Stimulated activated CD8-positive, alpha-beta memory T cell treated with anti-CD3 and anti-CD28 coated beads, Interleukin-12 subunit alpha, Interleukin-12 subunit beta, amount 100 ng/mL, for 24 hours (primary cell): ENCODE results near the gene SKI.

Experiments used
- DNase-seq: peaks from one replicate; pipeline ENCODE4 v3.0.0-alpha.2; 2020; ENCODE audit errors: extremely low read depth

Gene SKI

DNA sequence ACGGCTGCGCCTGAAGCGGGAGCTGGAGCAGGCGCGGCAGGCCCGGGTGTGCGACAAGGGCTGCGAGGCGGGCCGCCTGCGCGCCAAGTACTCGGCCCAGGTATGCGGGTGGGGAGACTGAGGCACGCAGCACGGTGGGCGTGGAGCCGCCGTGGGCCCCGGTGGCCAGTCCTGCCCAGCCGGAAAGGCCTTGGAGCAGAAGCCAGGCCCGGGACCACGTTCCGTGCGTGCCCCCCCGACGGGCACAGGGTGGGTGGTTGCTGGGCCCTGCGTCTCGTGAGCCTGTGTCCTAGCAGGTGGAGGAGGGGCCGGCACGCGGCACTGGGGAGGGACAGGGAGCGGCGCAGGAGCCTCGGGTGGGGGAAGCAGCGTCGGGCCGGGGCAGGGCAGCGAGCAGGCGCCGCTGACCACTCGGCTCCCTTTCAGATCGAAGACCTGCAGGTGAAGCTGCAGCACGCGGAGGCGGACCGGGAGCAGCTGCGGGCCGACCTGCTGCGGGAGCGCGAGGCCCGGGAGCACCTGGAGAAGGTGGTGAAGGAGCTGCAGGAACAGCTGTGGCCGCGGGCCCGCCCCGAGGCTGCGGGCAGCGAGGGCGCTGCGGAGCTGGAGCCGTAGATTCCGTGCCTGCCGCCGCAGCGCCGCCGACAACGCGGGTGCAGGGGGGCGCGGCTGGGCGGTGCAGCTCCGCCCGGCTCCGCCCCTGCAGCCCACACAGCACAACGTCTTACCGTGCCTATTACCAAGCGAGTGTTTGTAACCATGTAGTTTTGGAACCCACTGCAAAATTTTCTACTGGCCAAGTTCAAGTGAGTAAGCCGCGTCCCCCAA lies 78.2 kb downstream of the SKI start:
- no peak for DNase-seq

DNA sequence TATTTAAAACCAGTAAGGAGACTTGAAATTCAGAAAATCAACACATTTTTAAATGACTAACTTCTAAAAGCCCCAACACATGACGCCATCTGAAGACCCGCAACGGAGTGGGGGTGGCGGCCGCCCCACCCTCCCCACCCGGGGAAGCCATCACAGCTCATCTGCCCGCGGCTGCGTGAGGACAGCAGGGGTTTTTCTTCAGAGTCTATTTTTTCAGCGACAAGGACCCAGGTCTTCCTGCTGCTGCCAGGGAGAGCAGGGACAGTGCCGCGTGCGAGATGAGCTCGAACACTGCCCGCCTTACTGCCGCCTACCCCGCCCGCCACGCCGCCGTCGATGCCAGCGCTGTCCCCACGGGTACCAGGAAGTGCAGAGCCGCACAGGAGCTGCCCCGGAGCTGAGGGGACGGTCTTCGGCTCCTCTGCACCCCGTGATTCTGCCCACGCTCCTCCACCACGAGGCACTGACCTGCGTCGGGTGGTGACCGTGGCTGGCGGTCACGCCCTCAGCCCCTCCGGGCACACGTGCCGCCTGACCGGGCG lies 79.0 kb downstream of the SKI start:
- DNase-seq, result no peak

DNA sequence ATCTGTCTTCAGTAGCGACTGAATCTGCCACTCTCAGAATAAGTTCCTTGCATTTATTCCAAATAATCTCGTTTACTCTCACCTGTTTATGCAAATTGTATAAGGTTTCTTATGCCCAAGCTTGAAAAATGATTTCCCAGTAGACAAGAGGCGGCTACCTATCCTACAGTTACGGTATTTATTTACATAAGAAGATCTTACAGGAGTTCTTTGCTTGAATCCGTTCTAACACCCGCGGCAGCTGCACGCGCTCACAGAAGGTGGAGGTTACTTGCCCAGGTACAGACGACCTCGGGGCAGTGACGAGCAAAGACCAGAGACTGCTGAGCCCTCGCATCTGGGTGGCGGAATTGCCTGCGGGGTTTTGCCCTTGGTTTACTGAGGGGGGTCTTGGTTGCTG lies 79.9 kb downstream of the SKI start:
- DNase-seq, result no peak

DNA sequence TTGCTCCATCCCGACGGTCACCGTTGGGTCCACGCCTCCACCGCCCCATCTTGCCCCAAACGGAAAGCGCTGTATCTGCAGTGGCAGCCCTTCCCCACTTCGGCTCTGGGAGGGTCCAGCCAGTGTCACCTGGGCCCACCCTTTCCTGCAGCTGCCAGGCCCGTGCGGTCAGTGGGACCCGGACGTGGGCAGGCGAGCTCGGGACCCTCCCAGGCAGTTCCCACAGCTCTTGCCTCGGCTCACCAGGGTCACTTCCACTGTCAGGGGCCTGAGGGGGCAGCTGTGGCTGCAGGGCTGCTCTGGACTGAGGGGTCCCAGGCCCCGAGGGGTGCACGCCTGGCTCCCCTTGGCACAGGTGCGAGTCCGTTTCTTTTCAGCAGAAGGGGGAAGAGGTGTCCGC lies 80.7 kb downstream of the SKI start:
- DNase-seq, result no peak

DNA sequence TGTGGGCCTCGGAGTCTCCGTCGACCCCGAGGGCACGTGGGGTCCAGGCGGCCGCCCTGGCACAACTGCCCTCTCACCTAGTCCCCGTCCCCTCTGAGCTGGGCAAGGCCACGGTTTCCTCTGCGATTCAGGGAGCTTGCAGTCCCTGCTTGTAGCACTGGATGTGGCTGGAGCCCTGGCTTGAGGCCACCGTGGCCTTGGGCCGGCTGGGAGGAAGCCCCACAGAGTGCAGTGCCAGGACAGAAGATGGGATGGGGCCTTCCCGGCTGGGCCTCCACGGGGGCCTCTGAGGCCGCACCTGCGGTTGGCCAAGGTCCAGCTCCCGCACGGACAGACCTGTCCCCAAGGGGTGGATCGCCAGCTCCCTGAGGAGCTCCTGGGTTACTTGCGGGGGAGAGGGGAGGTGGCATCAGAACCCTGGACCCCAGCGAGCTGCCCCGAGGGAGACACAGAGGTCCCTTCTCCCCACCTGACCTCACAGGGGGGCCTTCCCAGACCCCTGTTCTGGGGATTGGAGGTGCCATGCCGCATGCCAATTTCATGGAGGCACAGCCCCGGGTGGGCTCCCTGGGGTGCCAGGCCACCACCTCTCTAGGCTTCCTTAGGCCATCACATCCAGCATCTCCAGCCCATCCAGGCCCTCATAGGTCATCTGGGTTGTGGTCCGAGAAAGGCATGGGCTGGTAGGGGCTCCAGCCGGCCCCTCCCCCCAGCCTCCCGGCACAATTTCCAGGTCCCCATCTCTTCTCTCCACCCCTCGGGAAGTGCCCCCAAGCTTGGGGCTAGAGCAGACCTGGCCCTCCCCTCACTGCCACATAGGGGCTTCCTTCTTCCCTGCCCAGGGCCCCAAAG lies 82.4 kb downstream of the SKI start:
- no peak for DNase-seq

DNA sequence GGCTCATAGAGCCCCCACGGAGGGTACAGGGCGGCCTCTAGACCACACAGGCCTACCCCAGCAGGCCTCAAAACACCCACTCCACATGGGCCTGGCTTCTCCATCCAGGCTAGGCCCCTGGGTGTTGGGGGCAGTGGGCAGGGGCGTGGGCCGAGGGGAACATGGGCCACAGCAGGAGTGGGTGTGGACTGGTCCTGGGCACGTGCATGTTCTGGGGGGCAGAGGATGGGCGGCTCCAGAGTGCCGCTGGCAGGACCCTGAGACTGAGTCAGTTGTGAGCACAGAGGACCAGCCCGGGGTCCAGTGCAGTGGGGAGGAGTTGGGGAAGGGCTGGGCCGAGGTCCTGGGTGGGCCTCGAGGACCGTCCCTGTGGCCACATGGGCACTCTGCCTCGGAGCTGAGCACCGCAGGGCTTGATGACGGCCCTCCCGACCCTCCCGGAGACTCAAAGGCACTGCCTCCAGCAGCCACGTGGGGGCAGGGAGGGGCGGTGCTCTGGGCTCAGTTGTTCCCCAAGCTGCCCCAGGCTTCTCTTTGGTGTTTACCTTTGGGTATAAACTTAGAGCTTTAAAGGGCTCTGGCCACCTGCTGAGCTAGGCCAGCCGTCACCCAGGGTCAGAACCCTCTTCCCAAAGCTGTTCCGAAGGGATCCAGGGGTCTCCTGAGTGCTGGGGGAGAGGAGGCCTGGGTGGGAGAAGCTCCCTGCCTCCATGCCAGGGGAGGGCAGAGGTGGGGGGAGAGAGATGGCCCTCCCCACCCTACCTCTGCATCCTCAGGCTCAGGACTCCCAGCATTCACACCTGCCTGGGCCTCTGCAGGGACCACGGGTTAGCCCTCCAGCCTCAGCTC lies 83.3 kb downstream of the SKI start:
- no peak for DNase-seq

DNA sequence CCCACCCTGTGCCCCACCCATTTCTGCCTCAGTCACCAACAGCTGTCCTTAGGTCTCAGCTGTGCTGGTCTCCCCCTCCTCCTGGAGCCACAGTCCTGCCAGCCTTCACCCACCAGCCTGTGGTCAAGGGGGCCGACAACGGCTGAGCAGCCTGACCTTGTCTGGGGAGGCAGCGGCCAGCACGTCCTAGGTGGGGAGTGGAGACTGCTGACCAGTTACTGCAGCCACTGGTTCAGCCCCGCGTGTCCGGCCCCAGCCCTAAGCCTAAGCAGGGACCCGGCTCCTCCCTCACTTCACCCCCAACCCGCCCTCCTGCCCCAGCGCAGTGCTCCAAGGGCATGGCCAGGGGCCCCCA lies 84.0 kb downstream of the SKI start:
- DNase-seq, result no peak

DNA sequence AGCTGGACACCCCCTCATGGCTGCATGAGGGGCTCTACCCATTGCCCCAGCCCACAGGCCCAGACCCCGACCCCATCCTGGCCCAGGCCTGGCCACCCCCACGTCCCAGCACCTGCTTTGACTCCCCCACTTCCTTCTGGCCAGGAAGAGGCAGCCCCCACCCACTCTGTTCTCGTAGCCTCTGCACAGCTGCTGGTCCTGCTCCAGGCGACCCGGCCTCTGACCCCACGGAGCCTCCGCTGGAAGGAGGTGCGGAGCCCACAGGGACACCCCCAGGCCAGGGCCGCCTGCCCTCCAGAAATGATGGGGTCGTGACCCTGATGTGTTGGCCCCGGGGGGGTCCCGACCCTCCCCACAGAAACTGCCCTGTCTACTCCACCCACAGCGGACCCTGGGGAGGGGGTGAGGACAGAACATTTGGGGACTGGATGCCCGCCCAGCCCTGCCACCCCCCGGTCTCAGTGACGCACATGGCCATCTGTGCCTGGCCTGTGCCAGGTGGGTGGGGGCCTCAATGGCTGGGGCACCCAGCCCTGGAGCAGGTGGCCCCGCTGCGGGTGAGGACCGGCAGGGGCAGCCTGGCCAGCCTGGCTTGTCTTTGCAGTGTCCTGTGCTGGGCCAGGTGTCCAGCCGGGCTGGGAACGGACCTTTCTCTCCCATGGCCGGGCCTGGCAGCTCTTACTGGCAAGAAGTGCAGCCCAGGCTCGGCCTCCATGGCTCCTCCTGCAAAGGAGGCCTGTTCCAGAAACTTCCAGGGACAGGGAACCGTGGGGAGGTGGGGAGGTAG lies 84.6 kb downstream of the SKI start:
- DNase-seq, result no peak

DNA sequence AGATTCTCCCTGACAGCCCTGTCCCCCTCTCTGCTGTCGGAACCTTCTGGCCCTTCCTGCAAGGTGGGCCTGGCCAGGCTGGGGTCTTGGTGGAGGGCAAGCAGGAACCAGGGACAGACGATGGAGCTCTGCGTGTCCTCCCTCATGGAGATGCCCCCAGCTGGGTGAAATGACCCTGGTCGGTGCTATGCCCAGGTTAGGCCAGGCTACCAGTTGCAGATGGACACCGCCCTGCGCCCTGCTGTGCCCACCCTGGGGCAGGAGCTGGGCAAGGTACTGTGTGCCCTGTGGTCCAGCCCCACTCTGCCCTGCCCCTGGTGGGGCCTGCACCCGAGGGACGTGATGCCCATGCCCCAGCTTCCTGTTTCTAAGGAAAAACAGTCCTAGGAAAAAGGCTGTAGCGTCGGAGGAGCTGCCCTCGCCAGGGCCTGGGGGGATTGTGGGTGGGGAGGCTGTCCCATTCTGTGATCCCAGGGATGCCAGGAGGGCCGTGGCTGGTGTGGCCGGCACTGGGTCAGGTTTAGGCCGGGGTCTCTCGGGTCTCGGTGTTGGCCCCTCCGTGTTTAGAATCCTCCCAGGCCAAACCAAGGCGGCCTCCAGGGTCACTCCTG lies 85.6 kb downstream of the SKI start:
- DNase-seq, result no peak

DNA sequence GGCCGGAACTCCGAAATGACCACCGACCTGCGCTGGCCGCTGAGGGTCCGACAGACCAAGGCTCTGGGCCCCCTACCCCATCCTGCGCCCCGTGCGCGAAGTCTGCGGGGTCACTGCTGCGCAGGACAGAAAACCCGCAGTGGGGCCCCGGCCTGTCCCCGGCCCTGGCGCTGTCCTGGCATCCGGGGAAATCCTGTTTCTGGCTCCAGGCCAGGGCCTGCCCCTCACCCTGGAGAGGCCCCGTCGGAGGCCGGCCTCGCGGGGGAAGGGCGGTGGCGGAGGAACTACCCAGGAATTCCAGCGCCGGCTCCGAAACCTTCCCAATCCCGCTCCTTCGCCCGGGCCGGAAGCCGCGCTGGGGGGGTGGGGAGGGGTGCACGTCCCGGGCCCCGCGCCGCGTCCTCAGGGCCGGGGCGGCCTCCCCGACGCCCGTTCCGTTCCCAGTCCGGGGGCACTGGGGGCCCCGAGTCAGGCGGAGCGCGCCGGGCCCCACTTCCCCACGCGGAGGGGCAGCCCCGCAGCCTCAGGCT lies 86.2 kb downstream of the SKI start:
- DNase-seq, result no peak

DNA sequence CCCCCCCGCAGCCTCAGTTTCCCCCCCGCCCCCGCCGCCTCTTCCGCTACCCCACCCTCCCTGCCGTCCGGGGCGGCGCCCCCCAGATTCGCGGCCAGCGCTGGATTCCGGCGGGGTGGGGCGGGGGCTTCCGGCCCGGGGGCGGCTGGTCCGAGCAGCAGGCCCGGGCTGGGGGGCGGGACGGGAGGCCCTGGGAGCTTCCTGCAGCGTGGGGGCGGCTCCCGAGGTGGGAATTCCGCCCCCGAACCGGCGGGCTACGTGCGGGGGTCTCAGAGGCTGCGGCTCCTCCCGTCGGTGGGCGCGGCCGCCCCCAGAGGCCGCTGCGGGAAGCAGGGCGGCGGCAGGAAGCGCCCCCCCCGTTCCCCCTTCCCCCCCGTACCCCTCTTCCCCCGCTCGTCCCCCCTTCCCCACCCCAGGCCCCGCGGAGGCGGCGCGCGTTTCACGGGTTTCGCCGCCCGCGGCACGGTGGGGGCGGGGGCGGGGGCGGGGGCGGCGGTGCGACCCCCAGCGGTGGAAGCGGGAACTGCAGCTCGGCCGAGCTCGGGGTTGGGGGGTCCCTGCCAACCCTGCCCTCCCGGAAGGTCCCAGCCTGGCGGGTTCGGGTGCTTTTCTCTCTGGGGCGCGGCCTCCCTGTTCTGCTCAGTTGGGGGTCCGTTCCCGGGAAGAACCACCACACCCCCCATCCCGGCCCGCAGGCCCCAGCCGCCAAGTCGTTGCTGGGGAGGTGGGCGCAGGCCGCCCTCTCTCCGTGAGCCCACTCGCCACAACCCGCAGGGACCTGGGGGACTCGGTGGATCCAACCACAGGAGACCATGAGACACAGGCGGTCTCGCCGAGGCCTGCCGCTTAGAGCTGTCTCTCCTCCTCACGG lies 86.9 kb downstream of the SKI start:
- DNase-seq, result no peak

DNA sequence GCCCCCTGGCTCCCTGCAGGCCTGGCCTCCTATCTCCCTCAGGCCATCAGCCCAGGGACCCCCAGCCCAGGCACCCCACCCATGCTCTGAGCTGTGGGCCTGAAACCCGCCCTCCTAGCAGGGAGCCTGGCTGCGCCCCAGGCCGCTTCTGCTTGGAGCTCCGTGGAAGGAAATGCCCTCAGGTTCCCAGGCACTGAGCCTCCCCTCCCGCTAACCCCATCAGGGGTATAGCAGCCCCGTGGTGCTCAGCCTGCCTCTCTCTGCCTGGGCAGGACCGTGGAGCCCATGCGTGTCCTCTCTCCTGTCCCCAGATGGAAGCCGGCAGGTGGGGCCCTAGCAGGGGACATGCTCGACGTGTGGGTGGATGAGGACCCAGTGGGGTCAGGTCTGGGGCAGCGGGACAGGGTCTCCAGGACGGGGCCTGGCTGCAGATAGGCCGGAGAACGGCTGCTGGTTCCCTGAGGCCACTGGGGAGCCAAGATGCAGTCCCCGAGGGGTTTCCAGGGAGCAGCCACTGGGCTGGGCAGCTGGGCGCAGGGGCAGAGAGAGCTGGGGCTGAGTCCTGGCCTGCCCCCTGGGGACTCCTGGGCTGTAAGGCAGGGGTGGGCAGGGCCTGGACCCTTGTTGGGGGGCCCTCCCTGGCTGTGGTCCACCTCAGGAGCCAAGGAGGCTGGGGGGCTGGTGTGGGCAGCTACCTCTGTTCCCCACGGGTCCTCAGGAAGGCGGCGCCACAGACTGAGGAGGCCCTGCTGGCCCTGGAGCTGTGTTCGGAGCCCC lies 87.7 kb downstream of the SKI start:
- DNase-seq, result no peak

DNA sequence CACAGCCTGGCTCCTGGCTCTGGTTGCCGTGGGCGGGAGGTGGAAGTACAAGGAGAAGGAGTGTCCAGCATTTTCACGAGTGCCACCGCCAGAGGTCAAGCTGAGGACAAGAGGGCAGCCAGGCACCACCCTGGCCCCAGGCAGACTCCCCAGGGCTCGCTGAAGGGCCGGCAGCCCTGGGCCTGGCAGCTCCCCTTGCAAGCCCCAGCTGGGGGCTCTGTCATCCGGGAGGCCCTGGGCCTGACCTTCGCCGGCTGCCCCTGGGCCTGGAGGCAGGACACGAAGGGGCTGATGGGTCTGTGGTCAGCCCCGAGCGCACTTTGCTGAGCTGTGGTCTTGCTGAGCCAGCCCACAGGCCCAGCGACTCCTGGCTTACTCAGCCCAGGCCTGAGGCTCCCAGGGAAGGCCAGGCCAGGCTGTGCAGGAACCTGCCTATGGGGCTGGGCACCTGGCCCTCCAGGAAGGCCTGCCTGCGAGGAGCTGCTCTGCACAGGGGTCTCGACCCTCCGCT lies 88.4 kb downstream of the SKI start:
- no peak for DNase-seq

DNA sequence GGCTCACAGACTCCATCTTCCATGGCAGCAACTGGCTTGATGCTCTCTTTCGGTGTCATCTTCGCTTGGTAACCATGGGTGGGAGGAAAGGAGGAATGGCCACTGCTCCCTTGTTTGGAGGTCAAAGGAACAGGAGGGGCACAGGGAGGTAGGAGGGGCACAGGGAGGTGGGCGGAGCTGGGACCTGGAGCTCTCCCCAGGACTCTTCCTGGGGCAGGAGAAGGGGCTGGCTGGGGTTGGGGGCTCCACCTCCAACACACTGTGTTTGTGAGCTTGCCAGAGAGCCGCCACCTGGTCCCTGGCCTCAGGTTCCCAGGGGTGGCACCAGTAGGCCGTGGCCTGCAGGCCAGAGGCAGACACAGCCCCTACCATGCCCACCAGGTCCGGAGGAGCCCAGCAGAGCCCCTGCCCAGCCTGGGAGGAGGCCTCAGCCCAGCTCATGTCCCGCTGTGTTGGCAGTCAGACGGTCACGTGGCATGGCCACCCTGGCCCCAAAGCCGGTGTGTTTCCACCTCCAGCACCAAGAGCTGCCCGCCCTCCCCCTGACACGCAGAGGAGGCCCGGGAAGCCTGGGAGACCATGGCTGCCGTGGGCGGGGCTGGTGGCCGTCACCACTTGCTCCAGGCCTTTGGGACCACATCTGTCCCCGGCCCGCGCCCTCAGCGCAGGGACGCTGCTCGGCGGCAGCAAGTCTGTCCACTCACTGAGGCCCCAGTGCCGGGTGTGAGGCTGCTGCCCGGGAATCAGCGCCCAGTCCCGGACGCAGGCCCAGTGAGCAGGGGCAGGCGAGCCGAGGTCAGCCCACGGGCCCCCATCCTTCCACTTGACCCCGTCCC lies 89.3 kb downstream of the SKI start:
- DNase-seq, result no peak

DNA sequence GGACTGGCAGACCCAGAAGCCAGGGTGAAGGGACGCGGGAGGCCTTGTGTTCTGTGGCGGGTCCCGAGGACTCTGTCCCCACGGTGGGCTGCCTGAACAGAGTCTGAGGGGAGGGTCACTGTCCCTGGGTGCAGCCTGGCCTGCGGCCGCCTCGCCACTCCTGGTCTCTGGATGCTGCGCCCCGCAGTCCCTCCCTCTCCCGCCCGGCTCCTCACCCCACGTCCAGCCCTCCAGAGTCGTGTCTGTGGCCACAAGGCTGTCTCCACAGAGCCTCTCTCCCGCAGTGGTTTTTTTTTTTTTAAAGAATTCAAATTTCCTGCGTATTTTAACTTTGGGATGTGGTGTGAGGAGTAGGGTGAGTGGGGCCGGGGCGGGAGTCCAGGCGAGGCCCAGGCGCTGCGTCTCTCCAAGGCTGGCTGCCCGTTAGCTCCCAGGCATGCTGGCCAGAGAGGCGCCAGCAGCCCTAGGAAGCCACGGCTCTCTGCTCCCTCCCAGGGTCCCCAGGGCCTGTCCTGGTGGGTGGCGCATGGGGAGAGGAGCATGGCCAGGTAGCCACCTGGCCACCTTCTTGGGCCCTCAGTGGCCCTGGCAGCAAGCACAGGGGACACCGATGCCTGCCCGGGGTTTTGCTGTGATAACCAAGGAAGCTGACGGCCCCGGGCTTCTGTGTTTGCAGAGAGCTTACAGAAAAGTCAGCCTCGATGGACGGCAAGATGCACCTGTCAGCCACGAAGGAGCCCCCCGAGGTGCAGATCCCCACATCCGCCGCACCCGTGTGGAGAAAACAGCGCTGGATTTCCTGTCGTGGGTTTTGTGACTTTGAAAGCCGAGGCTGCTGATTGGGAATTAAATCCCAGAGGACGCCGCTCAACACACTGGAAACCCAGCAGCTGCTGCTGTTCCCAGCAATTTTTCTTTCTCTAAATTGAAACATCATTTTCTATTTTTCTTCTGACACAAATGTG lies 90.5 kb downstream of the SKI start:
- no peak for DNase-seq

DNA sequence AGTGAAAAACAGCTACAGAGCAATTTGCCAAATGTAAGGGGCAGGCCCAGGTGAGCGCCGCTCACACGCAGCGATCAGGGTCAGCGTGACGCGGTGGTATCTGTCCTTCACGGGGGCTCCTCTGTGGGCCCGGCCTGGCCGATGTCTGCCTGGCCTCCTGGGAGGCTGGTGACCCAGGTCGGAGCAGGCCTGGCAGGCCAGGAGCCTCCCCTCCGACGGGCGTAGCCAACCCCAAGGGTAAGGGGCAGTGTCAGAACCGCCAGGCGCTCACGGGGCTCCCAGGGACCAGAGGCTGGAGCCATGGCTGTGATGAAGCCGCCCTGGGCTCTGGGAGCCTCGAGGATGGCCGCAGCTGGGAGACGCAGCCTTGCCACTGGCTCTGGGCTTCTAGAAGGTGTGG lies 91.2 kb downstream of the SKI start:
- no peak for DNase-seq
